Thyroid gland (tissue), 4 donors: ENCODE measurements around the gene BTNL3. TPM values are rescaled to one million over a fixed set of nuclear protein-coding genes. Genes with fewer than 3 reads are reported as not detected.
"Not testable (repeated sequence)": the region's sequence is repeated elsewhere in the genome, so short reads cannot be mapped to it uniquely, and the experiment has no call there.

Experiments used
- DNase-seq, 2 donors: peaks; one replicate each; pipeline ENCODE4 v3.0.0-alpha.2; 2019
- H3K27ac ChIP-seq, 3 donors: fragments of 200-600 bp; sonication (generic); 1 replicate in 2 of 3; 2 replicates in 1 of 3; pipeline ENCODE4 v1.5.1; 2016 to 2019; ENCODE audit warnings: mild to moderate bottlenecking in 1 of 3, moderate library complexity in 1 of 3
- H3K27me3 ChIP-seq: fragments of 200-600 bp; sonication (generic); one replicate; pipeline ENCODE4 v1.5.1; 2019
- H3K36me3 ChIP-seq, 2 donors: fragments of 200-600 bp; sonication (generic); one replicate each; pipeline ENCODE4 v1.5.1; 2016 to 2019
- H3K4me1 ChIP-seq, 2 donors: fragments of 200-600 bp; sonication (generic); one replicate each; pipeline ENCODE4 v1.5.1; 2017 to 2019
- H3K4me3 ChIP-seq, 3 donors: fragments of 200-600 bp; sonication (generic); replicated peaks in 1 of 3; 1 replicate in 2 of 3; 2 replicates in 1 of 3; pipeline ENCODE4 v1.5.1; 2016; ENCODE audit warnings: mild to moderate bottlenecking in 1 of 3
- H3K9me3 ChIP-seq: fragments of 200-600 bp; sonication (generic); one replicate; pipeline ENCODE4 v1.5.1; 2017
- CTCF ChIP-seq, 6 experiments: fragments of 200-600 bp in 3 of 6; fragments of 450-650 bp in 3 of 6; sonication (generic) in 3 of 6; IDR thresholded peaks; one replicate each; pipeline ENCODE4 v1.5.1; 2016 to 2019; ENCODE audit warnings: antibody characterized with exemption in 6 of 6, mild to moderate bottlenecking in 2 of 6, inconsistent platforms in 1 of 6, moderate library complexity in 1 of 6
- POLR2A ChIP-seq, 2 donors: fragments of 450-650 bp; IDR thresholded peaks; one replicate each; pipeline ENCODE4 v1.6.1; 2017; ENCODE audit warnings: antibody characterized with exemption in 2 of 2, mild to moderate bottlenecking in 2 of 2, moderate library complexity in 1 of 2
- WGBS, 2 donors: methylation state at CpG; one replicate each; pipeline ENCODE4 v1.1.5; 2017; 5-methylcytosine and 5-hydroxymethylcytosine counted together
- intact Hi-C: fragments of 100-400 bp; cut with DNase I; formaldehyde crosslinking; loops from one replicate; pipeline ENCODE4 v1.15.1; 2023
- total RNA-seq, 4 donors: library from RNA; depleted of rRNA; stranded (reverse); fragments of >200 nt; gene quantifications; one replicate each; pipeline ENCODE4 v1.2.3, GENCODE V29; 2016

The BTNL3 gene
- total RNA-seq, 4 donors from 2014 or later, result 0.50 TPM; not detected in 3

- no peak for TF ChIP-seq POLR2A (IDR thresholded peaks at IDR 0.05)
- TF ChIP-seq CTCF (IDR thresholded peaks at IDR 0.05), result no peak
- DNase-seq, result no peak
- H3K9me3 ChIP-seq, result no peaks in the 10 kb centered on the region
- no peaks in the 10 kb centered on the region for H3K27me3 ChIP-seq
- H3K4me3 ChIP-seq, result no peak overlapping the region
- H3K36me3 ChIP-seq, result no peaks in the 10 kb centered on the region
- no peaks in the 10 kb centered on the region for H3K4me1 ChIP-seq
- intact Hi-C loops, result no loop called here
- no peak overlapping the region for H3K27ac ChIP-seq
These were observed 13.3 kb downstream of the BTNL3 start for GRCh38 chr5:181001947-181002346.

- Histone ChIP-seq H3K27ac (no peak overlapping the region), H3K27me3 (no peaks in the 10 kb centered on the region), H3K4me1 (no peaks in the 10 kb centered on the region), H3K36me3 (no peaks in the 10 kb centered on the region), H3K4me3 (no peak overlapping the region), H3K9me3 (no peaks in the 10 kb centered on the region)
- no peak for TF ChIP-seq CTCF (IDR thresholded peaks at IDR 0.05)
- no peak for TF ChIP-seq POLR2A (IDR thresholded peaks at IDR 0.05)
- intact Hi-C loops, result loop anchor here (5.0 kb wide), 1 partner anchor 58 kb away; no protein-coding TSS in a partner anchor
- 86% methylated on average over 9 of the region's 9 CpGs for whole genome bisulfite sequencing, 2 donors
- DNase-seq, result no peak
These were observed 17.1 kb downstream of the BTNL3 start for GRCh38 chr5:181005791-181006190.

- DNase-seq, result no peak
- Histone ChIP-seq H3K36me3 (no peaks in the 10 kb centered on the region), H3K27ac (no peak overlapping the region), H3K4me1 (no peaks in the 10 kb centered on the region), H3K9me3 (no peaks in the 10 kb centered on the region), H3K27me3 (no peaks in the 10 kb centered on the region), H3K4me3 (no peak overlapping the region)
- intact Hi-C loops, result loop anchor here (5.0 kb wide), 1 partner anchor 61 kb away; no protein-coding TSS in a partner anchor
- TF ChIP-seq CTCF (IDR thresholded peaks at IDR 0.05) (no peak), POLR2A (IDR thresholded peaks at IDR 0.05) (no peak)
- 69 to 72% methylated on average over 4 to 6 of the region's 6 CpGs for WGBS, 2 donors
These were observed 19.5 kb downstream of the BTNL3 start for GRCh38 chr5:181008136-181008535.

- H3K27ac ChIP-seq, H3K36me3 ChIP-seq, H3K9me3 ChIP-seq, H3K4me1 ChIP-seq, H3K4me3 ChIP-seq, DNase-seq, H3K27me3 ChIP-seq, intact Hi-C loops: not testable (repeated sequence)
- WGBS, 2 donors, result 93 to 94% methylated on average over 4 of the region's 4 CpGs
These were observed 21.4 kb downstream of the BTNL3 start for GRCh38 chr5:181010018-181010417.

- DNase-seq, H3K4me3 ChIP-seq, H3K27ac ChIP-seq, H3K4me1 ChIP-seq, H3K9me3 ChIP-seq, H3K36me3 ChIP-seq, intact Hi-C loops, H3K27me3 ChIP-seq: not testable (repeated sequence)
These were observed 26.0 kb downstream of the BTNL3 start for GRCh38 chr5:181014654-181015053.

GRCh38 chr5:181017448-181017847 lies 28.8 kb downstream of the BTNL3 start:
- DNase-seq, intact Hi-C loops, H3K4me3 ChIP-seq, H3K27ac ChIP-seq, H3K9me3 ChIP-seq, H3K36me3 ChIP-seq, H3K27me3 ChIP-seq: not testable (repeated sequence)
- H3K4me1 ChIP-seq, result peaks cover 0 to 16% of the 10 kb centered on the region in 2 donors
- WGBS, 2 donors, result 90 to 91% methylated on average over 3 of the region's 3 CpGs

- WGBS, 2 donors, result 35 to 40% methylated on average over 3 of the region's 3 CpGs
- Histone ChIP-seq H3K4me3 (no peak overlapping the region), H3K9me3 (no peaks in the 10 kb centered on the region), H3K36me3 (no peaks in the 10 kb centered on the region), H3K27me3 (no peaks in the 10 kb centered on the region), H3K4me1 (peaks cover 0 to 16% of the 10 kb centered on the region in 2 donors), H3K27ac (peak overlapping the region; percentile 49 to 71 (median 65))
- TF ChIP-seq CTCF (IDR thresholded peaks at IDR 0.05), result no peak
- TF ChIP-seq POLR2A (IDR thresholded peaks at IDR 0.05), result no peak
- intact Hi-C loops, result no loop called here
- peak; percentile 85 to 87 for DNase-seq
These were observed 32.0 kb downstream of the BTNL3 start for GRCh38 chr5:181020688-181021087.
